ENCODE data around the gene SUGCT.

The SUGCT gene

GRCh38 chr7:40542982-40543741 lies 408.4 kb downstream of the SUGCT start:
- no peak for DNase-seq

GRCh38 chr7:40544221-40544723 lies 409.5 kb downstream of the SUGCT start:
- DNase-seq, result no peak

- DNase-seq, result no peak
Measured at GRCh38 chr7:40544871-40545303, 410.1 kb downstream of the SUGCT start.

GRCh38 chr7:40545739-40546138 lies 410.9 kb downstream of the SUGCT start:
- no peak for DNase-seq

- no peak for DNase-seq
Measured at GRCh38 chr7:40546616-40547501, 412.1 kb downstream of the SUGCT start.

GRCh38 chr7:40549372-40550039 lies 414.7 kb downstream of the SUGCT start:
- no peak for DNase-seq

- no peak for DNase-seq
Measured at GRCh38 chr7:40551685-40552576, 417.1 kb downstream of the SUGCT start.

- DNase-seq, result no peak
Measured at GRCh38 chr7:40560672-40561071, 425.9 kb downstream of the SUGCT start.

- DNase-seq, result no peak
Measured at GRCh38 chr7:40566879-40567278, 432.1 kb downstream of the SUGCT start.

- no peak for DNase-seq
Measured at GRCh38 chr7:40569326-40569725, 434.5 kb downstream of the SUGCT start.

- no peak for DNase-seq
Measured at GRCh38 chr7:40570223-40570622, 435.4 kb downstream of the SUGCT start.

- no peak for DNase-seq
Measured at GRCh38 chr7:40571796-40572195, 437.0 kb downstream of the SUGCT start.

- DNase-seq, result no peak
Measured at GRCh38 chr7:40572810-40573465, 438.1 kb downstream of the SUGCT start.

- DNase-seq, result no peak
Measured at GRCh38 chr7:40579401-40579800, 444.6 kb downstream of the SUGCT start.

- no peak for DNase-seq
Measured at GRCh38 chr7:40580776-40581175, 446.0 kb downstream of the SUGCT start.

GRCh38 chr7:40582539-40582938 lies 447.7 kb downstream of the SUGCT start:
- no peak for DNase-seq

GRCh38 chr7:40583667-40584444 lies 449.1 kb downstream of the SUGCT start:
- no peak for DNase-seq

GRCh38 chr7:40584667-40585433 lies 450.0 kb downstream of the SUGCT start:
- DNase-seq, result no peak

GRCh38 chr7:40586197-40586596 lies 451.4 kb downstream of the SUGCT start:
- DNase-seq, result no peak

- no peak for DNase-seq
Measured at GRCh38 chr7:40587419-40587818, 452.6 kb downstream of the SUGCT start.

Measured in NCI-H146 (cell line).